Heart right ventricle (tissue), 16 donors: ENCODE data around the gene ATP6V1D. TPM values are rescaled to one million over a fixed set of nuclear protein-coding genes. Genes with fewer than 3 reads are reported as not detected.

Experiments used
- ATAC-seq, 8 donors: fragments of 200-7000 bp; cut with Tn5 transposase; one replicate each; pipeline ENCODE4 v1.9.1; 2020; ENCODE audit warnings: mild to moderate bottlenecking in 8 of 8, moderate library complexity in 8 of 8, moderate number of reproducible peaks in 1 of 8
- DNase-seq, 2 donors: peaks; one replicate each; pipeline ENCODE4 v3.0.0-alpha.2; 2020
- H3K27ac ChIP-seq, 10 donors: fragments of 200-600 bp; sonication (generic) in 2 of 10; one replicate each; pipeline versions ENCODE4 v1.5.0 to v1.8.0; 2020 to 2022; ENCODE audit warnings: mild to moderate bottlenecking in 3 of 10
- H3K27me3 ChIP-seq, 7 donors: fragments of 200-600 bp; one replicate each; pipeline ENCODE4 v1.8.0; 2021 to 2022; ENCODE audit warnings: mild to moderate bottlenecking in 2 of 7
- H3K36me3 ChIP-seq, 9 donors: fragments of 200-600 bp; sonication (generic) in 1 of 9; one replicate each; pipeline versions ENCODE4 v1.5.0 to v1.8.0; 2020 to 2022; ENCODE audit warnings: mild to moderate bottlenecking in 2 of 9
- H3K4me1 ChIP-seq, 9 donors: fragments of 200-600 bp; sonication (generic) in 1 of 9; one replicate each; pipeline versions ENCODE4 v1.5.0 to v1.8.0; 2020 to 2022; ENCODE audit warnings: mild to moderate bottlenecking in 4 of 9
- H3K4me3 ChIP-seq, 10 donors: fragments of 200-600 bp; sonication (generic) in 2 of 10; one replicate each; pipeline versions ENCODE4 v1.5.0 to v1.8.0; 2020 to 2022; ENCODE audit warnings: mild to moderate bottlenecking in 7 of 10, moderate library complexity in 2 of 10
- H3K9me3 ChIP-seq, 11 donors: fragments of 200-600 bp in 10 of 11; sonication (generic) in 2 of 11; one replicate each; pipeline versions ENCODE4 v1.5.0 to v1.8.0; 2013 to 2022; ENCODE audit warnings: mild to moderate bottlenecking in 2 of 11, control low read depth in 1 of 11, moderate library complexity in 1 of 11
- WGBS, 2 donors: extraction: QIAGEN DNeasy Blood & Tissue Kit; methylation state at CpG; one replicate each; pipeline ENCODE4 v1.1.7; 2013; ENCODE audit warnings: inconsistent platforms in 1 of 2; 5-methylcytosine and 5-hydroxymethylcytosine counted together
- intact Hi-C, 10 donors: fragments of 100-400 bp; cut with DNase I; formaldehyde crosslinking; loops; one replicate each; pipeline versions ENCODE4 v1.11.1 to v1.14.2; 2022
- polyA plus RNA-seq, 2 donors: library from polyadenylated mRNA; stranded (reverse); fragments of 200-250 nt; gene quantifications; one replicate each; pipeline ENCODE4 v1.2.3, GENCODE V29; 2013
- total RNA-seq, 10 donors: library from RNA; stranded (reverse); fragmentation: NEBNext Ultra II Directional in 3 of 10; extraction: Animal tissue kit (Norgen Biotek cat#: 25700) in 3 of 10; gene quantifications; one replicate each; pipeline versions ENCODE4 v1.2.1 to v1.2.4, GENCODE V29; 2021 to 2023
- TF ChIP-seq, protein P1 (sequence below), 9 donors: fragments of 200-600 bp; sonication (generic) in 2 of 9; IDR thresholded peaks; one replicate each; pipeline versions ENCODE4 v1.5.0 to v1.8.0; 2021 to 2022; ENCODE audit warnings: antibody characterized with exemption in 9 of 9, mild to moderate bottlenecking in 5 of 9, moderate library complexity in 1 of 9
- donor health status: Arrhythmogenic right ventricular cardiomyopathy.
- donor health status: ischemic (EF 13 %, LVEDD 7.1; RV severe dilation, severe dysfunction).
- donor health status: healthy with polysubstance abuse.
- donor health status: DM: no; HTN: yes; CAD: no.
- donor health status: DM: no; HTN: no; CAD: no.
- donor health status: ischemic (EF 25% LVEDD 6.9; RV normal size, moderate dysfunction).
- donor health status: ischemic (EF 25% LVEDD 5.7; RV mildly dilated, moderate dysfunction).
- donor health status: healthy.
- donor health status: DM: yes; HTN: yes; CAD: no.
- donor health status: Ischemic cardiomyopathy.
- donor health status: ischemic (EF 35%, LVEDD 5.7; RV mildly dilated, moderate dysfunction).
- donor health status: nonischemic (EF 11% LVEDD 7.7; RV severe dilation, severe dysfunction).
- donor health status: DM: yes; HTN: yes; CAD: no.
- donor health status: PGD.
- donor health status: ischemic (EF 29% LVEDD 5.4; RV normal size, mild dysfunction).
- donor health status: nonischemic (EF 23%, LVEDD 6.1; RV moderate dilation, normal function).

Gene ATP6V1D
- total and polyA plus RNA-seq, 12 donors = 64.3 to 193 (median 167) TPM

DNA sequence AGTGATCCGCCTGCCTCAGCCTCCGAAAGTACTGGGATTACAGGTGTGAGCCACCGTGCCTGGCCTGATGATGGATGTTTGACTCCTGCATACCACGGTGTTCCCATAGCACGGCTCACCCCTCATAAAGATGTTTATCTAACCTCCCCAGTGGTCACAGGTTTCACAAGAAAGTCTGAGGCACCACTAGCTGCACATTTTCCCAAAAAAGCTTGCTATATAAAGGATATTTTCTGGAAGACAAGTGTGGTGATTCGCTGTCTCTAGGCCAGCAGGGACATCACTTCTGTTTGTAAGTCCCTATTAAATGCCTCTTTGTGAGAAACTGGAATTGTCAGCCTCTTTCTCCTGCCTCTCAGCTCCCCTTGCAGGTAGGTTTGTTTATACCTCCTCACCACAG lies 34.1 kb upstream of the ATP6V1D start:
- Histone ChIP-seq H3K9me3 (no peaks in the 10 kb centered on the region), H3K27me3 (no peaks in the 10 kb centered on the region), H3K4me3 (no peak overlapping the region), H3K27ac (no peak overlapping the region), H3K4me1 (no peaks in the 10 kb centered on the region), H3K36me3 (no peaks in the 10 kb centered on the region)
- DNase-seq (no peak), ATAC-seq (no peak)
- WGBS, 2 donors = 81 to 83% methylated on average over 6 of the region's 6 CpGs
- intact Hi-C loops = no loop called here
- TF ChIP-seq, protein P1, sequence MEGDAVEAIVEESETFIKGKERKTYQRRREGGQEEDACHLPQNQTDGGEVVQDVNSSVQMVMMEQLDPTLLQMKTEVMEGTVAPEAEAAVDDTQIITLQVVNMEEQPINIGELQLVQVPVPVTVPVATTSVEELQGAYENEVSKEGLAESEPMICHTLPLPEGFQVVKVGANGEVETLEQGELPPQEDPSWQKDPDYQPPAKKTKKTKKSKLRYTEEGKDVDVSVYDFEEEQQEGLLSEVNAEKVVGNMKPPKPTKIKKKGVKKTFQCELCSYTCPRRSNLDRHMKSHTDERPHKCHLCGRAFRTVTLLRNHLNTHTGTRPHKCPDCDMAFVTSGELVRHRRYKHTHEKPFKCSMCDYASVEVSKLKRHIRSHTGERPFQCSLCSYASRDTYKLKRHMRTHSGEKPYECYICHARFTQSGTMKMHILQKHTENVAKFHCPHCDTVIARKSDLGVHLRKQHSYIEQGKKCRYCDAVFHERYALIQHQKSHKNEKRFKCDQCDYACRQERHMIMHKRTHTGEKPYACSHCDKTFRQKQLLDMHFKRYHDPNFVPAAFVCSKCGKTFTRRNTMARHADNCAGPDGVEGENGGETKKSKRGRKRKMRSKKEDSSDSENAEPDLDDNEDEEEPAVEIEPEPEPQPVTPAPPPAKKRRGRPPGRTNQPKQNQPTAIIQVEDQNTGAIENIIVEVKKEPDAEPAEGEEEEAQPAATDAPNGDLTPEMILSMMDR (IDR thresholded peaks at IDR 0.05) = no peak

GRCh38 chr14:67392800-67393199 lies 33.2 kb upstream of the ATP6V1D start:
- intact Hi-C loops = no loop called here
- Histone ChIP-seq H3K9me3 (no peaks in the 10 kb centered on the region), H3K4me3 (no peak overlapping the region), H3K27me3 (no peaks in the 10 kb centered on the region), H3K36me3 (peaks cover 0 to 4% (median 0%) of the 10 kb centered on the region in 9 donors), H3K4me1 (no peaks in the 10 kb centered on the region), H3K27ac (no peak overlapping the region)
- TF ChIP-seq, protein P1 (IDR thresholded peaks at IDR 0.05) = no peak
- WGBS, 2 donors = 73 to 82% methylated on average over 9 of the region's 9 CpGs
- DNase-seq = no peak
- ATAC-seq = peak in 1 of 8 donors; percentile 22

DNA sequence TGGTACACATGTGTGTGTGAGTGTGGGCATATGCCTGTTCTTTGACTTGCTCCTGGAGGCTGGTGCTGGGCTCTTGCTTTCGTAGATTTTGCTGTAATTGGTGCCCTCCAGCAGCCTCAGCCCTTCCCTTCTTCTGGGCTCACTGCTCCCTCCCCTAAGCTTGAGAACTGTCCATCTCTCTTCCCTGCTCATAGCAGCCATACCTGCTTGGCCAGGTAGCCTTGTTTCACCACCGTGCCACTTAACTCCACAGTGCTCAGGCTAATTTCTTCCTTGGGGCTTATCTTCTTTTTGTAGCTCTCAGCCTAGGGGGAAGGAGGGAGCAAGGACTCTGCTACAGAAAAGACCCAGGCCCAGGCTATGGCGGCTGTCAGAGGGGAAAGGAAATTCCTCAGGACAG lies 32.5 kb upstream of the ATP6V1D start:
- intact Hi-C loops = no loop called here
- Histone ChIP-seq H3K4me3 (no peak overlapping the region), H3K4me1 (no peaks in the 10 kb centered on the region), H3K36me3 (peaks cover 0 to 11% (median 0%) of the 10 kb centered on the region in 9 donors), H3K27me3 (no peaks in the 10 kb centered on the region), H3K9me3 (no peaks in the 10 kb centered on the region), H3K27ac (no peak overlapping the region)
- no peak for ATAC-seq
- 60 to 75% methylated on average over 3 of the region's 3 CpGs for WGBS, 2 donors
- TF ChIP-seq, protein P1 (IDR thresholded peaks at IDR 0.05) = no peak
- DNase-seq = no peak

GRCh38 chr14:67391268-67391667 lies 31.7 kb upstream of the ATP6V1D start:
- Histone ChIP-seq H3K4me1 (no peaks in the 10 kb centered on the region), H3K36me3 (peaks cover 0 to 20% (median 0%) of the 10 kb centered on the region in 9 donors), H3K4me3 (no peak overlapping the region), H3K27me3 (no peaks in the 10 kb centered on the region), H3K27ac (no peak overlapping the region), H3K9me3 (no peaks in the 10 kb centered on the region)
- intact Hi-C loops = no loop called here
- WGBS, 2 donors = 70 to 73% methylated on average over 6 of the region's 6 CpGs
- ATAC-seq = no peak
- DNase-seq = no peak
- TF ChIP-seq, protein P1 (IDR thresholded peaks at IDR 0.05) = no peak
